HL-60 (cell line): ENCODE data around the gene ATXN7.

Experiments used
- DNase-seq, 2 experiments: peaks; one replicate each; pipeline ENCODE4 v3.0.0-alpha.2; 2010 to 2020; ENCODE audit warnings: low read depth in 1 of 2, low spot score in 1 of 2
- H3K27ac ChIP-seq: fragments of 250-450 bp; sonication (Bioruptor Pico); replicated peaks from 2 replicates; pipeline ENCODE4 v1.5.1; 2020; ENCODE audit warnings: mild to moderate bottlenecking, moderate library complexity
- H3K27me3 ChIP-seq: fragments of 250-450 bp; sonication (Bioruptor Pico); 2 replicates; pipeline ENCODE4 v1.5.1; 2021; ENCODE audit warnings: mild to moderate bottlenecking, moderate library complexity; ENCODE audit not compliant: insufficient read depth, poor library complexity, severe bottlenecking
- H3K4me3 ChIP-seq: replicated peaks from 2 replicates; pipeline ENCODE4 v1.5.1; 2011; ENCODE audit warnings: mild to moderate bottlenecking, control low read depth, low read length; ENCODE audit not compliant: insufficient read depth
- CTCF ChIP-seq: IDR thresholded peaks from one replicate; pipeline ENCODE4 v1.5.1; 2011; ENCODE audit warnings: low read length, control low read depth, inconsistent platforms; ENCODE audit not compliant: insufficient read depth
- GABPA ChIP-seq: IDR thresholded peaks from 2 replicates; pipeline ENCODE4 v1.6.1; 2012; ENCODE audit warnings: low read depth
- POLR2AphosphoS5 ChIP-seq: IDR thresholded peaks from 2 replicates; pipeline ENCODE4 v1.6.1; 2012; ENCODE audit warnings: low read depth
- SPI1 ChIP-seq: IDR thresholded peaks from 2 replicates; pipeline ENCODE4 v1.6.1; 2012; ENCODE audit warnings: low read depth, mild to moderate bottlenecking, borderline replicate concordance
- TF ChIP-seq, protein P1 (sequence below): IDR thresholded peaks from 2 replicates; pipeline ENCODE4 v1.6.1; 2012; ENCODE audit warnings: low read depth; ENCODE audit not compliant: insufficient replicate concordance

The ATXN7 gene

GRCh38 chr3:63991666-63992065 is 128.0 kb downstream of the ATXN7 start:
- Histone ChIP-seq H3K27ac (no peak overlapping the region), H3K4me3 (no peak overlapping the region), H3K27me3 (no peaks in the 10 kb centered on the region)
- DNase-seq = no peak
- TF ChIP-seq GABPA (no peak), SPI1 (no peak), CTCF (no peak), POLR2AphosphoS5 (no peak)
- TF ChIP-seq, protein P1, sequence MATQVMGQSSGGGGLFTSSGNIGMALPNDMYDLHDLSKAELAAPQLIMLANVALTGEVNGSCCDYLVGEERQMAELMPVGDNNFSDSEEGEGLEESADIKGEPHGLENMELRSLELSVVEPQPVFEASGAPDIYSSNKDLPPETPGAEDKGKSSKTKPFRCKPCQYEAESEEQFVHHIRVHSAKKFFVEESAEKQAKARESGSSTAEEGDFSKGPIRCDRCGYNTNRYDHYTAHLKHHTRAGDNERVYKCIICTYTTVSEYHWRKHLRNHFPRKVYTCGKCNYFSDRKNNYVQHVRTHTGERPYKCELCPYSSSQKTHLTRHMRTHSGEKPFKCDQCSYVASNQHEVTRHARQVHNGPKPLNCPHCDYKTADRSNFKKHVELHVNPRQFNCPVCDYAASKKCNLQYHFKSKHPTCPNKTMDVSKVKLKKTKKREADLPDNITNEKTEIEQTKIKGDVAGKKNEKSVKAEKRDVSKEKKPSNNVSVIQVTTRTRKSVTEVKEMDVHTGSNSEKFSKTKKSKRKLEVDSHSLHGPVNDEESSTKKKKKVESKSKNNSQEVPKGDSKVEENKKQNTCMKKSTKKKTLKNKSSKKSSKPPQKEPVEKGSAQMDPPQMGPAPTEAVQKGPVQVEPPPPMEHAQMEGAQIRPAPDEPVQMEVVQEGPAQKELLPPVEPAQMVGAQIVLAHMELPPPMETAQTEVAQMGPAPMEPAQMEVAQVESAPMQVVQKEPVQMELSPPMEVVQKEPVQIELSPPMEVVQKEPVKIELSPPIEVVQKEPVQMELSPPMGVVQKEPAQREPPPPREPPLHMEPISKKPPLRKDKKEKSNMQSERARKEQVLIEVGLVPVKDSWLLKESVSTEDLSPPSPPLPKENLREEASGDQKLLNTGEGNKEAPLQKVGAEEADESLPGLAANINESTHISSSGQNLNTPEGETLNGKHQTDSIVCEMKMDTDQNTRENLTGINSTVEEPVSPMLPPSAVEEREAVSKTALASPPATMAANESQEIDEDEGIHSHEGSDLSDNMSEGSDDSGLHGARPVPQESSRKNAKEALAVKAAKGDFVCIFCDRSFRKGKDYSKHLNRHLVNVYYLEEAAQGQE = no peak

GRCh38 chr3:63992516-63993209 is 129.0 kb downstream of the ATXN7 start:
- no peak for TF ChIP-seq POLR2AphosphoS5
- TF ChIP-seq, protein P1 = no peak
- no peak for TF ChIP-seq SPI1
- no peak for TF ChIP-seq CTCF
- no peak for TF ChIP-seq GABPA
- no peak for DNase-seq

DNA sequence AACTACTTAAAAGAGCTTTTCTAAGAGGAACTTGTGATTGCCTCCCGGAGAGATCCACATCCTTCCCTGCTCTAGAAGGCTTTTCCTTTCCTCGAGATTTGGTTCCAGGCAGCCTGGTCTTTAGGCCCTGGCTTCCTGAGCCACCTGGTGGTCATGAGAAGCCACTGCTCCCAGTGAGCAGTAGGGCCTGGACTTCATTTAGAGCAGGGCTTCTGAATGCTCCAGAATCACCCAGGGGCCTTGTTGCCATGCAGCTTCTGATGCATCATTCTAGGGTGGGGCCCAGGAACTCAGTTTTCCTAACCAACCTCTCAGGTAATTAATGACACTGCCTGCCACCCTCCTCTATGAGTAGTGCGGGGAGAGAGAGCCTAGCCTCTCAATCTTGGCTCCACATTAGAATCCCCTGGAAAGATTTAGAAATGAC is 130.0 kb downstream of the ATXN7 start:
- Histone ChIP-seq H3K27ac (no peak overlapping the region), H3K4me3 (no peak overlapping the region)
- DNase-seq = peak; percentile 35 to 57

More at GRCh38 chr3:63992516-63993209, 129.0 kb downstream of the ATXN7 start:
- Histone ChIP-seq H3K27me3 (no peaks in the 10 kb centered on the region), H3K4me3 (no peak overlapping the region), H3K27ac (no peak overlapping the region)

More for the DNA sequence above, 130.0 kb downstream of the ATXN7 start:
- no peaks in the 10 kb centered on the region for H3K27me3 ChIP-seq
- TF ChIP-seq, protein P1 = no peak
- TF ChIP-seq CTCF = peak; percentile 80
- no peak for TF ChIP-seq SPI1
- no peak for TF ChIP-seq GABPA
